NCI-H2196 (cell line): ENCODE measurements around the gene ITIH3.
"Not testable (repeated sequence)": the region's sequence is repeated elsewhere in the genome, so short reads cannot be mapped to it uniquely, and the experiment has no call there.

Experiments used
- DNase-seq: peaks from one replicate; lab custom pipeline; 2025; ENCODE audit not compliant: unreplicated experiment; lab: John Stamatoyannopoulos, UW

Gene ITIH3

GRCh38 chr3:52794612-52795099 lies at the start of gene ITIH3:
ITIH3 (plus strand) TSS chr3:52794796; CDS start chr3:52794804, 8 bp downstream.
- DNase-seq: no peak

- no peak for DNase-seq
These were observed 42.4 kb upstream of the ITIH3 start for GRCh38 chr3:52752045-52752660.

GRCh38 chr3:52754373-52754772 lies 40.2 kb upstream of the ITIH3 start:
- DNase-seq: no peak

- no peak for DNase-seq
These were observed 38.5 kb upstream of the ITIH3 start for GRCh38 chr3:52756141-52756540.

- DNase-seq: no peak
These were observed 31.1 kb upstream of the ITIH3 start for GRCh38 chr3:52763466-52763865.

GRCh38 chr3:52769786-52770455 lies 24.7 kb upstream of the ITIH3 start:
- no peak for DNase-seq

- DNase-seq: peak; percentile 83
These were observed 23.9 kb upstream of the ITIH3 start, which contains the start of gene NEK4 for GRCh38 chr3:52770496-52771333. NEK4 (minus strand) TSS chr3:52770940; CDS start chr3:52770746, 194 bp downstream.

GRCh38 chr3:52771334-52771681 lies 23.3 kb upstream of the ITIH3 start:
- no peak for DNase-seq

- DNase-seq: no peak
These were observed 22.9 kb upstream of the ITIH3 start for GRCh38 chr3:52771702-52772101.

- no peak for DNase-seq
These were observed 21.1 kb upstream of the ITIH3 start for GRCh38 chr3:52773361-52774065.

- DNase-seq: no peak
These were observed 20.4 kb upstream of the ITIH3 start for GRCh38 chr3:52774066-52774713.

- DNase-seq: peak; percentile 5
These were observed 19.4 kb upstream of the ITIH3 start for GRCh38 chr3:52774901-52775864.

GRCh38 chr3:52775877-52776276 lies 18.7 kb upstream of the ITIH3 start:
- no peak for DNase-seq

GRCh38 chr3:52776486-52776885 lies 18.1 kb upstream of the ITIH3 start:
- DNase-seq: not testable (repeated sequence)

GRCh38 chr3:52777127-52777958 lies 17.3 kb upstream of the ITIH3 start, which contains the start of gene ITIH1:
ITIH1 (plus strand) TSS chr3:52777599; CDS start chr3:52777616, 17 bp downstream.
- DNase-seq: no peak

GRCh38 chr3:52777959-52778805 lies 16.4 kb upstream of the ITIH3 start:
- DNase-seq: no peak

- DNase-seq: no peak
These were observed 15.4 kb upstream of the ITIH3 start for GRCh38 chr3:52779011-52779836.
